Upper lobe of right lung (tissue), 1 donor: ENCODE data around the gene OR51B2. TPM values are rescaled to one million over a fixed set of nuclear protein-coding genes. Genes with fewer than 3 reads are reported as not detected.

ENCODE experiments used
- ATAC-seq: fragments of 200-7000 bp; cut with Tn5 transposase; one replicate; pipeline ENCODE4 v1.9.1; 2020; ENCODE audit warnings: mild to moderate bottlenecking, moderate library complexity
- DNase-seq: peaks from one replicate; pipeline ENCODE4 v3.0.0-alpha.2; 2020
- H3K27ac ChIP-seq: fragments of 200-600 bp; one replicate; pipeline ENCODE4 v1.8.0; 2022
- H3K27me3 ChIP-seq: fragments of 200-600 bp; one replicate; pipeline ENCODE4 v1.8.0; 2022; ENCODE audit warnings: mild to moderate bottlenecking
- H3K36me3 ChIP-seq: fragments of 200-600 bp; one replicate; pipeline ENCODE4 v1.8.0; 2022
- H3K4me1 ChIP-seq: fragments of 200-600 bp; one replicate; pipeline ENCODE4 v1.8.0; 2022
- H3K4me3 ChIP-seq: fragments of 200-600 bp; one replicate; pipeline ENCODE4 v1.8.0; 2022; ENCODE audit warnings: mild to moderate bottlenecking
- H3K9me3 ChIP-seq: fragments of 200-600 bp; one replicate; pipeline ENCODE4 v1.8.0; 2022
- CTCF ChIP-seq: fragments of 200-600 bp; IDR thresholded peaks from one replicate; pipeline ENCODE4 v1.8.0; 2022; ENCODE audit warnings: antibody characterized with exemption
- intact Hi-C: fragments of 100-400 bp; cut with DNase I; formaldehyde crosslinking; loops from one replicate; pipeline ENCODE4 v1.11.0; 2022
- total RNA-seq: library from RNA; stranded (reverse); fragmentation: NEBNext Ultra II Directional; extraction: Animal tissue kit (Norgen Biotek cat#: 25700); gene quantifications from one replicate; pipeline ENCODE4 v1.2.1, GENCODE V29; 2021
- donor health status: DM: no; HTN: yes; CAD: no; lungs with severe emphysema.

Gene OR51B2
- total RNA-seq, 1 donor from 2014 or later: not detected

GRCh38 chr11:5293028-5293427 lies 31.1 kb downstream of the OR51B2 start:
- Histone ChIP-seq H3K27me3 (no peaks in the 10 kb centered on the region), H3K4me3 (no peak overlapping the region), H3K36me3 (no peaks in the 10 kb centered on the region), H3K4me1 (no peaks in the 10 kb centered on the region), H3K27ac (no peak overlapping the region), H3K9me3 (no peaks in the 10 kb centered on the region)
- intact Hi-C loops: no loop called here
- TF ChIP-seq CTCF: no peak
- ATAC-seq: no peak
- no peak for DNase-seq

- DNase-seq (no peak), ATAC-seq (peak; percentile 30)
- no peaks in the 10 kb centered on the region for H3K36me3 ChIP-seq
- H3K27me3 ChIP-seq: no peaks in the 10 kb centered on the region
- H3K4me1 ChIP-seq: no peaks in the 10 kb centered on the region
- TF ChIP-seq CTCF: peak; percentile 24
- intact Hi-C loops: no loop called here
- no peak overlapping the region for H3K4me3 ChIP-seq
- no peak overlapping the region for H3K27ac ChIP-seq
- H3K9me3 ChIP-seq: no peaks in the 10 kb centered on the region
Observed at GRCh38 chr11:5291207-5291838, 32.8 kb downstream of the OR51B2 start.

GRCh38 chr11:5290106-5290505 lies 34.0 kb downstream of the OR51B2 start:
- Histone ChIP-seq H3K27me3 (no peaks in the 10 kb centered on the region), H3K36me3 (no peaks in the 10 kb centered on the region), H3K4me3 (no peak overlapping the region), H3K4me1 (no peaks in the 10 kb centered on the region), H3K9me3 (no peaks in the 10 kb centered on the region), H3K27ac (no peak overlapping the region)
- DNase-seq (no peak), ATAC-seq (no peak)
- intact Hi-C loops: no loop called here
- TF ChIP-seq CTCF: no peak

GRCh38 chr11:5289696-5290095 lies 34.4 kb downstream of the OR51B2 start:
- DNase-seq (no peak), ATAC-seq (no peak)
- H3K27me3 ChIP-seq: no peaks in the 10 kb centered on the region
- no peak overlapping the region for H3K4me3 ChIP-seq
- H3K4me1 ChIP-seq: no peaks in the 10 kb centered on the region
- H3K36me3 ChIP-seq: no peaks in the 10 kb centered on the region
- no peak for TF ChIP-seq CTCF
- intact Hi-C loops: no loop called here
- H3K9me3 ChIP-seq: no peaks in the 10 kb centered on the region
- H3K27ac ChIP-seq: no peak overlapping the region

GRCh38 chr11:5288906-5289550 lies 35.1 kb downstream of the OR51B2 start:
- TF ChIP-seq CTCF: no peak
- Histone ChIP-seq H3K36me3 (no peaks in the 10 kb centered on the region), H3K4me1 (no peaks in the 10 kb centered on the region), H3K9me3 (no peaks in the 10 kb centered on the region), H3K27me3 (no peaks in the 10 kb centered on the region), H3K4me3 (no peak overlapping the region), H3K27ac (no peak overlapping the region)
- no peak for DNase-seq
- intact Hi-C loops: no loop called here
- no peak for ATAC-seq
